GM10266 (cell line): ENCODE data around the gene CCL3.

ENCODE experiments used
- DNase-seq: peaks from one replicate; pipeline ENCODE4 v3.0.0; 2012; ENCODE audit errors: extremely low spot score
- CTCF ChIP-seq: IDR thresholded peaks from 2 replicates; pipeline ENCODE4 v1.5.1; 2012; ENCODE audit warnings: mild to moderate bottlenecking, low read depth; ENCODE audit not compliant: control insufficient read depth, insufficient read depth; ENCODE audit errors: missing control alignments

Gene CCL3

GRCh38 chr17:36131421-36131820, 41.5 kb upstream of the CCL3 start:
- TF ChIP-seq CTCF = no peak
- DNase-seq = no peak

- no peak for TF ChIP-seq CTCF
Measured at GRCh38 chr17:36130346-36130745, 40.4 kb upstream of the CCL3 start.

DNA sequence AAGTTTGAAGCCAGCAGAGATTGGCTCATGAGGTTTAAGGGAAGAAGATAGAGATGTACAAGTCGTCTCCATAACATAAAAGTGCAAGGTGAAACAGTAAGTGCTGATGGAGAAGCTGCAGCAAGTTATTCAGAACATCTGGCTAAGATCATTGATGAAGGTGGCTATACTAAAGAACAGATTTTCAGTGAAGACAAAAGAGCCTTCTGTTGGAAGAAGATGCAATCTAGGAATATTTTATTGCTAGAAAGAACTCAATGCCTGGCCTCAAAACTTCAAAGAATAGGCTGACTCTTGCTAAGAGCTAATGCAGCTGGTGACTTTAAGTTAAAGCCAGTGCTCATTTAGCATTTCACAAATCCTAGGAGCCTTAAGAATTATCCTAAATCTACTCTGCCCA, 39.7 kb upstream of the CCL3 start:
- no peak for TF ChIP-seq CTCF
- no peak for DNase-seq

More at GRCh38 chr17:36130346-36130745, 40.4 kb upstream of the CCL3 start:
- no peak for DNase-seq

- no peak for TF ChIP-seq CTCF
- DNase-seq = no peak
Measured at GRCh38 chr17:36128411-36128978, 38.6 kb upstream of the CCL3 start.

GRCh38 chr17:36127911-36128310, 38.0 kb upstream of the CCL3 start:
- no peak for TF ChIP-seq CTCF

GRCh38 chr17:36127199-36127893, 37.4 kb upstream of the CCL3 start:
- no peak for TF ChIP-seq CTCF
- peak; percentile 15 for DNase-seq

More at GRCh38 chr17:36127911-36128310, 38.0 kb upstream of the CCL3 start:
- no peak for DNase-seq
